SK-N-SH treated with all-trans-retinoic acid at 6 μM for 48 hours (cell line): ENCODE measurements around the gene EMC10.

Experiments used
- ATAC-seq: fragments of 200-7000 bp; cut with Tn5 transposase; 3 replicates; pipeline ENCODE4 v1.9.1; 2020; ENCODE audit warnings: mild to moderate bottlenecking, moderate library complexity
- ARNTL ChIP-seq: fragments of 450-650 bp; formaldehyde crosslinking; IDR thresholded peaks from 2 replicates; pipeline ENCODE4 v1.5.0; 2020; ENCODE audit warnings: low read depth, mild to moderate bottlenecking, moderate library complexity, borderline replicate concordance
- BACH2 ChIP-seq: fragments of 250-450 bp; sonication (Bioruptor Pico); IDR thresholded peaks from 2 replicates; pipeline ENCODE4 v1.9.0; 2021; ENCODE audit warnings: mild to moderate bottlenecking, borderline replicate concordance
- ESRRG ChIP-seq: fragments of 250-450 bp; sonication (Bioruptor Pico); IDR thresholded peaks from 2 replicates; pipeline ENCODE4 v1.6.1; 2021; ENCODE audit warnings: mild to moderate bottlenecking
- GLIS3 ChIP-seq: fragments of 250-450 bp; sonication (Bioruptor Pico); IDR thresholded peaks from 2 replicates; pipeline ENCODE4 v1.5.0; 2020; ENCODE audit warnings: mild to moderate bottlenecking, moderate library complexity
- ISL1 ChIP-seq: fragments of 250-450 bp; sonication (Bioruptor Pico); IDR thresholded peaks from 2 replicates; pipeline ENCODE4 v2.1.2; 2022; ENCODE audit warnings: mild to moderate bottlenecking, moderate library complexity
- OSR1 ChIP-seq: fragments of 250-450 bp; sonication (Bioruptor Pico); IDR thresholded peaks from 2 replicates; pipeline ENCODE4 v1.8.0; 2022; ENCODE audit warnings: moderate library complexity, mild to moderate bottlenecking, inconsistent platforms
- PPARA ChIP-seq: fragments of 250-450 bp; sonication (Bioruptor Pico); IDR thresholded peaks from 2 replicates; pipeline ENCODE4 v1.5.0; 2020; ENCODE audit warnings: mild to moderate bottlenecking, borderline replicate concordance
- RARB ChIP-seq: fragments of 250-450 bp; sonication (Bioruptor Pico); IDR thresholded peaks from 2 replicates; pipeline ENCODE4 v1.8.0; 2021; ENCODE audit warnings: mild to moderate bottlenecking, moderate library complexity
- SNAI2 ChIP-seq: fragments of 250-450 bp; sonication (Bioruptor Pico); IDR thresholded peaks from 2 replicates; pipeline ENCODE4 v1.5.0; 2020; ENCODE audit warnings: mild to moderate bottlenecking, moderate library complexity
- TCF4 ChIP-seq: fragments of 250-450 bp; sonication (Bioruptor Pico); IDR thresholded peaks from 2 replicates; pipeline ENCODE4 v1.8.0; 2021; ENCODE audit warnings: mild to moderate bottlenecking, moderate library complexity, borderline replicate concordance
- TOX ChIP-seq: fragments of 250-450 bp; sonication (Bioruptor Pico); IDR thresholded peaks from 2 replicates; pipeline ENCODE4 v1.8.0; 2021; ENCODE audit warnings: mild to moderate bottlenecking, moderate library complexity, borderline replicate concordance
- ZC3H10 ChIP-seq: fragments of 250-450 bp; sonication (Bioruptor Pico); IDR thresholded peaks from 2 replicates; pipeline ENCODE4 v1.5.1; 2021; ENCODE audit warnings: mild to moderate bottlenecking, moderate library complexity
- ZFP3 ChIP-seq: fragments of 250-450 bp; sonication (Bioruptor Pico); IDR thresholded peaks from 2 replicates; pipeline ENCODE4 v1.5.0; 2020; ENCODE audit warnings: mild to moderate bottlenecking, moderate library complexity
- ZFP30 ChIP-seq: fragments of 450-650 bp; formaldehyde crosslinking; IDR thresholded peaks from 2 replicates; pipeline ENCODE4 v1.5.0; 2022; ENCODE audit warnings: mild to moderate bottlenecking, moderate library complexity
- ZNF565 ChIP-seq: fragments of 450-650 bp; formaldehyde crosslinking; conservative IDR thresholded peaks from 2 replicates; pipeline ENCODE4 v1.5.0; 2020; ENCODE audit warnings: low read depth, mild to moderate bottlenecking, moderate library complexity
- ZNF8 ChIP-seq: fragments of 450-650 bp; formaldehyde crosslinking; IDR thresholded peaks from 2 replicates; pipeline ENCODE4 v1.5.0; 2020; ENCODE audit warnings: mild to moderate bottlenecking, moderate library complexity
- TF ChIP-seq, protein P1 (sequence below): fragments of 250-450 bp; sonication (Bioruptor Pico); IDR thresholded peaks from 2 replicates; pipeline ENCODE4 v1.8.0; 2020; ENCODE audit warnings: mild to moderate bottlenecking, moderate library complexity, borderline replicate concordance
- TF ChIP-seq, protein P2 (sequence below): fragments of 250-450 bp; sonication (Bioruptor Pico); IDR thresholded peaks from 2 replicates; pipeline ENCODE4 v1.5.0; 2020; ENCODE audit warnings: mild to moderate bottlenecking, moderate library complexity
- TF ChIP-seq, protein P3 (sequence below): fragments of 250-450 bp; sonication (Bioruptor Pico); IDR thresholded peaks from 2 replicates; pipeline ENCODE4 v1.5.1; 2020; ENCODE audit warnings: low read depth, mild to moderate bottlenecking, moderate library complexity
- TF ChIP-seq, protein P4 (sequence below): fragments of 250-450 bp; sonication (Bioruptor Pico); IDR thresholded peaks from 2 replicates; pipeline ENCODE4 v1.5.1; 2021; ENCODE audit warnings: mild to moderate bottlenecking, moderate library complexity
- TF ChIP-seq, protein P5 (sequence below): fragments of 250-450 bp; sonication (Bioruptor Pico); IDR thresholded peaks from 2 replicates; pipeline ENCODE4 v1.8.0; 2021; ENCODE audit warnings: low read depth, mild to moderate bottlenecking, moderate library complexity, borderline replicate concordance

Gene EMC10

DNA sequence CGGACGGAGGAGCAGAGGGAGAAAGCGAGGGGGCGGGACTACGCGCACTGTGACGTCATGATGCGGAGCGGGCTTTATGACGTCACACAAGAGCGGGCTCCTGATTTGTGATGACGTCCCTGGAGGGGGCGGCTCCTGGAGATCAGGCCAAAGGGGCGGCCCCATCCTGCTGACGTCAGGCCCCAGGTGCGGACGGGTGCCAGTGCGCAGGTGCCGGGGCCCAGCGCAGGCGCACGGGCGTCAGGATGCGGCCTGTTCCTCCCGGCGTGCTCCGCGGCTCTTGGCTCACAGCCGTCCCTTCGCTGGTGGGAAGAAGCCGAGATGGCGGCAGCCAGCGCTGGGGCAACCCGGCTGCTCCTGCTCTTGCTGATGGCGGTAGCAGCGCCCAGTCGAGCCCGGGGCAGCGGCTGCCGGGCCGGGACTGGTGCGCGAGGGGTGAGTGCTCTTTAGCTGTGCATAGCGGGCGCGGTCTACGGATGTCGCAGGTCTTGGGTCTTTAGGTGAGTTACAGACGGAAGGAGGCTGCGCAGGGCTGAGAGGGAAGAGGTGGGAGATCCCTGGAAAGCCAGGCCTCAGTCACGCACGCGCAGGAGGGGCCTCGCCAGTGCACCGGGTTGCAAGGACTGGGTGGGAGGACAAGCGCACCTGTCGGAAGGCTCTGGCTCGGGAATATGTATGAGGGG lies at the start of gene EMC10, which contains the start of gene GARIN5A:
Gene EMC10 (plus strand): TSS at position 284 of the 683 bp plus-strand sequence. CDS start 38 bp downstream, at position 322.
Gene GARIN5A (minus strand): TSS at position 625 of the 683 bp plus-strand sequence. CDS start 460 bp downstream, at position 165.
- 0 out of 2 replicates have a peak, but pooled peaks have one; percentile 58 for TF ChIP-seq ZFP3 (CRISPR knock-in tag)
- TF ChIP-seq TCF4 (CRISPR knock-in tag): no peak
- TF ChIP-seq ZNF565 (CRISPR knock-in tag): 0 out of 2 replicates have a peak, but pooled peaks have one; percentile 39
- ATAC-seq: peak; percentile 95

DNA sequence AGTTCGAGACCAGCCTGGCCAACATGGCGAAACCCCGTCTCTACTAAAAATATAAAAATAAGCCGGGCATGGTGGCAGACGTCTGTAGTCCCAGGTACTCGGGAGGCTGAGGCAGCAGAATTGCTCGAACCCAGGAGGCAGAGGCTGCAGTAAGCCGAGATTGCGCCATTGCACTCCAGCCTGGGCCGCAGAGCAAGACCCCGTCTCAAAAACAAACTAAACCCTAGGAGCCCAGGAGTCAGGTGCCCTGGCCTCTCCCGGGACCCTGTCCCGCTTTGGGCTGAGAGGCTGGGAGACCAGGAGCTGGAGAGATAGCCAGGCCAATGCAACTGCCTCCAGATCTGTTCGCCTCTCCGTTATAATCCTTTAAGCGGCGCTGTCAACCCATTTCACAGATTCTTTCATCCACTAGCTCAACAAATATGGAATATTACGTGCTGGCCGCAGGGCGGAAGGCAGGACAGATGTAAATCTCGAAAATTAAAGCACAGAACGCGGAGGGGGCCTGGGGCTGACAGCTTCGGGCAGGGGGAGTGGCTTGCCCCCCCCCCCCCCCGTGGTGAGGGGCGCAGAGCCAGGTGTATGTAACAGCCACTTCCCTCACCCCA lies 48.9 kb upstream of the EMC10 start:
- TF ChIP-seq SNAI2 (CRISPR knock-in tag): no peak
- no peak for TF ChIP-seq BACH2 (CRISPR knock-in tag)
- no peak for TF ChIP-seq ISL1
- no peak for TF ChIP-seq ESRRG (CRISPR knock-in tag)
- TF ChIP-seq OSR1 (CRISPR knock-in tag): no peak
- TF ChIP-seq, protein P1, sequence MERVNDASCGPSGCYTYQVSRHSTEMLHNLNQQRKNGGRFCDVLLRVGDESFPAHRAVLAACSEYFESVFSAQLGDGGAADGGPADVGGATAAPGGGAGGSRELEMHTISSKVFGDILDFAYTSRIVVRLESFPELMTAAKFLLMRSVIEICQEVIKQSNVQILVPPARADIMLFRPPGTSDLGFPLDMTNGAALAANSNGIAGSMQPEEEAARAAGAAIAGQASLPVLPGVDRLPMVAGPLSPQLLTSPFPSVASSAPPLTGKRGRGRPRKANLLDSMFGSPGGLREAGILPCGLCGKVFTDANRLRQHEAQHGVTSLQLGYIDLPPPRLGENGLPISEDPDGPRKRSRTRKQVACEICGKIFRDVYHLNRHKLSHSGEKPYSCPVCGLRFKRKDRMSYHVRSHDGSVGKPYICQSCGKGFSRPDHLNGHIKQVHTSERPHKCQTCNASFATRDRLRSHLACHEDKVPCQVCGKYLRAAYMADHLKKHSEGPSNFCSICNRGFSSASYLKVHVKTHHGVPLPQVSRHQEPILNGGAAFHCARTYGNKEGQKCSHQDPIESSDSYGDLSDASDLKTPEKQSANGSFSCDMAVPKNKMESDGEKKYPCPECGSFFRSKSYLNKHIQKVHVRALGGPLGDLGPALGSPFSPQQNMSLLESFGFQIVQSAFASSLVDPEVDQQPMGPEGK: no peak
- no peak for TF ChIP-seq ZFP3 (CRISPR knock-in tag)
- no peak for TF ChIP-seq ZFP30 (CRISPR knock-in tag)
- no peak for TF ChIP-seq GLIS3 (CRISPR knock-in tag)
- TF ChIP-seq ARNTL (CRISPR knock-in tag): no peak
- TF ChIP-seq, protein P2, sequence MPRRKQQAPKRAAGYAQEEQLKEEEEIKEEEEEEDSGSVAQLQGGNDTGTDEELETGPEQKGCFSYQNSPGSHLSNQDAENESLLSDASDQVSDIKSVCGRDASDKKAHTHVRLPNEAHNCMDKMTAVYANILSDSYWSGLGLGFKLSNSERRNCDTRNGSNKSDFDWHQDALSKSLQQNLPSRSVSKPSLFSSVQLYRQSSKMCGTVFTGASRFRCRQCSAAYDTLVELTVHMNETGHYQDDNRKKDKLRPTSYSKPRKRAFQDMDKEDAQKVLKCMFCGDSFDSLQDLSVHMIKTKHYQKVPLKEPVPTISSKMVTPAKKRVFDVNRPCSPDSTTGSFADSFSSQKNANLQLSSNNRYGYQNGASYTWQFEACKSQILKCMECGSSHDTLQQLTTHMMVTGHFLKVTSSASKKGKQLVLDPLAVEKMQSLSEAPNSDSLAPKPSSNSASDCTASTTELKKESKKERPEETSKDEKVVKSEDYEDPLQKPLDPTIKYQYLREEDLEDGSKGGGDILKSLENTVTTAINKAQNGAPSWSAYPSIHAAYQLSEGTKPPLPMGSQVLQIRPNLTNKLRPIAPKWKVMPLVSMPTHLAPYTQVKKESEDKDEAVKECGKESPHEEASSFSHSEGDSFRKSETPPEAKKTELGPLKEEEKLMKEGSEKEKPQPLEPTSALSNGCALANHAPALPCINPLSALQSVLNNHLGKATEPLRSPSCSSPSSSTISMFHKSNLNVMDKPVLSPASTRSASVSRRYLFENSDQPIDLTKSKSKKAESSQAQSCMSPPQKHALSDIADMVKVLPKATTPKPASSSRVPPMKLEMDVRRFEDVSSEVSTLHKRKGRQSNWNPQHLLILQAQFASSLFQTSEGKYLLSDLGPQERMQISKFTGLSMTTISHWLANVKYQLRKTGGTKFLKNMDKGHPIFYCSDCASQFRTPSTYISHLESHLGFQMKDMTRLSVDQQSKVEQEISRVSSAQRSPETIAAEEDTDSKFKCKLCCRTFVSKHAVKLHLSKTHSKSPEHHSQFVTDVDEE: no peak
- TF ChIP-seq ZC3H10 (CRISPR knock-in tag): no peak
- no peak for TF ChIP-seq TOX
- no peak for TF ChIP-seq ZNF8
- TF ChIP-seq RARB (CRISPR knock-in tag): no peak
- TF ChIP-seq PPARA (CRISPR knock-in tag): no peak
- TF ChIP-seq, protein P3, sequence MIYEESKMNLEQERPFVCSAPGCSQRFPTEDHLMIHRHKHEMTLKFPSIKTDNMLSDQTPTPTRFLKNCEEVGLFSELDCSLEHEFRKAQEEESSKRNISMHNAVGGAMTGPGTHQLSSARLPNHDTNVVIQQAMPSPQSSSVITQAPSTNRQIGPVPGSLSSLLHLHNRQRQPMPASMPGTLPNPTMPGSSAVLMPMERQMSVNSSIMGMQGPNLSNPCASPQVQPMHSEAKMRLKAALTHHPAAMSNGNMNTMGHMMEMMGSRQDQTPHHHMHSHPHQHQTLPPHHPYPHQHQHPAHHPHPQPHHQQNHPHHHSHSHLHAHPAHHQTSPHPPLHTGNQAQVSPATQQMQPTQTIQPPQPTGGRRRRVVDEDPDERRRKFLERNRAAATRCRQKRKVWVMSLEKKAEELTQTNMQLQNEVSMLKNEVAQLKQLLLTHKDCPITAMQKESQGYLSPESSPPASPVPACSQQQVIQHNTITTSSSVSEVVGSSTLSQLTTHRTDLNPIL: no peak
- no peak for TF ChIP-seq ZNF565 (CRISPR knock-in tag)
- no peak for ATAC-seq

DNA sequence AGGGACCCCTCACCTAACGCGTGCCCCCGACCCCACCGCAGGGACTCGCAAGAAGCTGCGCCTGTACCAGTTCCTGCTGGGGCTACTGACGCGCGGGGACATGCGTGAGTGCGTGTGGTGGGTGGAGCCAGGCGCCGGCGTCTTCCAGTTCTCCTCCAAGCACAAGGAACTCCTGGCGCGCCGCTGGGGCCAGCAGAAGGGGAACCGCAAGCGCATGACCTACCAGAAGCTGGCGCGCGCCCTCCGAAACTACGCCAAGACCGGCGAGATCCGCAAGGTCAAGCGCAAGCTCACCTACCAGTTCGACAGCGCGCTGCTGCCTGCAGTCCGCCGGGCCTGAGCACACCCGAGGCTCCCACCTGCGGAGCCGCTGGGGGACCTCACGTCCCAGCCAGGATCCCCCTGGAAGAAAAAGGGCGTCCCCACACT lies 48.3 kb upstream of the EMC10 start:
- no peak for ATAC-seq
- TF ChIP-seq TOX (no peak), ZNF8 (no peak), OSR1 (CRISPR knock-in tag) (no peak), ZFP3 (CRISPR knock-in tag) (no peak), ARNTL (CRISPR knock-in tag) (no peak), ESRRG (CRISPR knock-in tag) (no peak), BACH2 (CRISPR knock-in tag) (no peak), ZFP30 (CRISPR knock-in tag) (no peak), RARB (CRISPR knock-in tag) (no peak), PPARA (CRISPR knock-in tag) (no peak), TCF4 (CRISPR knock-in tag) (no peak)
- TF ChIP-seq, protein P4, sequence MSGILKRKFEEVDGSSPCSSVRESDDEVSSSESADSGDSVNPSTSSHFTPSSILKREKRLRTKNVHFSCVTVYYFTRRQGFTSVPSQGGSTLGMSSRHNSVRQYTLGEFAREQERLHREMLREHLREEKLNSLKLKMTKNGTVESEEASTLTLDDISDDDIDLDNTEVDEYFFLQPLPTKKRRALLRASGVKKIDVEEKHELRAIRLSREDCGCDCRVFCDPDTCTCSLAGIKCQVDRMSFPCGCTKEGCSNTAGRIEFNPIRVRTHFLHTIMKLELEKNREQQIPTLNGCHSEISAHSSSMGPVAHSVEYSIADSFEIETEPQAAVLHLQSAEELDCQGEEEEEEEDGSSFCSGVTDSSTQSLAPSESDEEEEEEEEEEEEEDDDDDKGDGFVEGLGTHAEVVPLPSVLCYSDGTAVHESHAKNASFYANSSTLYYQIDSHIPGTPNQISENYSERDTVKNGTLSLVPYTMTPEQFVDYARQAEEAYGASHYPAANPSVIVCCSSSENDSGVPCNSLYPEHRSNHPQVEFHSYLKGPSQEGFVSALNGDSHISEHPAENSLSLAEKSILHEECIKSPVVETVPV (CRISPR knock-in tag): no peak
- TF ChIP-seq, protein P3: no peak
- TF ChIP-seq, protein P5, sequence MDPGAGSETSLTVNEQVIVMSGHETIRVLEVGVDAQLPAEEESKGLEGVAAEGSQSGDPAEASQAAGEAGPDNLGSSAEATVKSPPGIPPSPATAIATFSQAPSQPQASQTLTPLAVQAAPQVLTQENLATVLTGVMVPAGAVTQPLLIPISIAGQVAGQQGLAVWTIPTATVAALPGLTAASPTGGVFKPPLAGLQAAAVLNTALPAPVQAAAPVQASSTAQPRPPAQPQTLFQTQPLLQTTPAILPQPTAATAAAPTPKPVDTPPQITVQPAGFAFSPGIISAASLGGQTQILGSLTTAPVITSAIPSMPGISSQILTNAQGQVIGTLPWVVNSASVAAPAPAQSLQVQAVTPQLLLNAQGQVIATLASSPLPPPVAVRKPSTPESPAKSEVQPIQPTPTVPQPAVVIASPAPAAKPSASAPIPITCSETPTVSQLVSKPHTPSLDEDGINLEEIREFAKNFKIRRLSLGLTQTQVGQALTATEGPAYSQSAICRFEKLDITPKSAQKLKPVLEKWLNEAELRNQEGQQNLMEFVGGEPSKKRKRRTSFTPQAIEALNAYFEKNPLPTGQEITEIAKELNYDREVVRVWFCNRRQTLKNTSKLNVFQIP (CRISPR knock-in tag): no peak
- TF ChIP-seq, protein P1: no peak
